ENCODE measurements around the gene BMP15. TPM values are rescaled to one million over a fixed set of nuclear protein-coding genes. Genes with fewer than 3 reads are reported as not detected.

The BMP15 gene
- total RNA-seq, 1 donor from 2014 or later = not detected

GRCh38 chrX:50893047-50893446, 17.5 kb upstream of the BMP15 start:
- H3K4me3 ChIP-seq (ENCODE audit: low read length in 3 of 3) = no peak overlapping the region

GRCh38 chrX:50893466-50893865, 17.1 kb upstream of the BMP15 start:
- H3K9ac ChIP-seq (ENCODE audit: low read depth in 1 of 3, low read length in 3 of 3) = no peak overlapping the region
- no peak overlapping the region for H3K27ac ChIP-seq (ENCODE audit: low read depth, low read length)
- no peaks in the 10 kb centered on the region for H3K4me1 ChIP-seq (ENCODE audit: control insufficient read depth in 3 of 3, insufficient read depth in 3 of 3, low read length in 3 of 3)
- no peak overlapping the region for H3K4me3 ChIP-seq (ENCODE audit: low read length in 3 of 3)
- no peaks in the 10 kb centered on the region for H3K36me3 ChIP-seq (ENCODE audit: control insufficient read depth in 3 of 3, insufficient read depth in 3 of 3, low read length in 3 of 3)
- H3K27me3 ChIP-seq (ENCODE audit: control insufficient read depth in 3 of 3, insufficient read depth in 3 of 3, low read length in 3 of 3) = no peaks in the 10 kb centered on the region
- no peaks in the 10 kb centered on the region for H3K9me3 ChIP-seq (ENCODE audit: control insufficient read depth in 3 of 3, low read length in 3 of 3)

More at GRCh38 chrX:50893047-50893446, 17.5 kb upstream of the BMP15 start:
- Histone ChIP-seq H3K4me1 (ENCODE audit: control insufficient read depth in 3 of 3, insufficient read depth in 3 of 3, low read length in 3 of 3) (no peaks in the 10 kb centered on the region), H3K9me3 (ENCODE audit: control insufficient read depth in 3 of 3, low read length in 3 of 3) (no peaks in the 10 kb centered on the region), H3K27me3 (ENCODE audit: control insufficient read depth in 3 of 3, insufficient read depth in 3 of 3, low read length in 3 of 3) (no peaks in the 10 kb centered on the region), H3K36me3 (ENCODE audit: control insufficient read depth in 3 of 3, insufficient read depth in 3 of 3, low read length in 3 of 3) (no peaks in the 10 kb centered on the region), H3K27ac (ENCODE audit: low read depth, low read length) (no peak overlapping the region), H3K9ac (ENCODE audit: low read depth in 1 of 3, low read length in 3 of 3) (no peak overlapping the region)

DNA sequence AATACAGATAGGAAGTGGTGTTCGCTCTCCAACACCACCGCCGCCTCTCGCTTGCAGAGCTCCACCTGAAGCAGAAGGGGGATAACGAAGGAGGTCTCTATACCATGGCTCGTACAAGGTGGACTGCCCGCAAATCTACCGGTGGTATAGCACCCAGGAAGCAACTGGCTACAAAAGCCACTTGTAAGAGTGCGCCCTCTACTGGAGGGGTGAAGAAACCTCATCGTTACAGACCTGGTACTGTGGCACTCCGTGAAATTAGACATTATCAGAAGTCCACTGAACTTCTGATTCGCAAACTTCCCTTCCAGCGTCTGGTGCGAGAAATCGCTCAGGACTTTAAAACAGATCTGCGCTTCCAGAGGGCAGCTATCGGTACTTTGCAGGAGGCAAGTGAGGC, 5.2 kb upstream of the BMP15 start:
- Histone ChIP-seq H3K4me1 (ENCODE audit: control insufficient read depth in 3 of 3, insufficient read depth in 3 of 3, low read length in 3 of 3) (no peaks in the 10 kb centered on the region), H3K36me3 (ENCODE audit: control insufficient read depth in 3 of 3, insufficient read depth in 3 of 3, low read length in 3 of 3) (no peaks in the 10 kb centered on the region), H3K27me3 (ENCODE audit: control insufficient read depth in 3 of 3, insufficient read depth in 3 of 3, low read length in 3 of 3) (no peaks in the 10 kb centered on the region)

GRCh38 chrX:50913520-50913919, 3.0 kb downstream of the BMP15 start:
- H3K36me3 ChIP-seq (ENCODE audit: control insufficient read depth in 3 of 3, insufficient read depth in 3 of 3, low read length in 3 of 3) = no peaks in the 10 kb centered on the region
- H3K9ac ChIP-seq (ENCODE audit: low read depth in 1 of 3, low read length in 3 of 3) = no peak overlapping the region
- no peaks in the 10 kb centered on the region for H3K4me1 ChIP-seq (ENCODE audit: control insufficient read depth in 3 of 3, insufficient read depth in 3 of 3, low read length in 3 of 3)
- no peak overlapping the region for H3K27ac ChIP-seq (ENCODE audit: low read depth, low read length)
- H3K27me3 ChIP-seq (ENCODE audit: control insufficient read depth in 3 of 3, insufficient read depth in 3 of 3, low read length in 3 of 3) = no peaks in the 10 kb centered on the region
- no peaks in the 10 kb centered on the region for H3K9me3 ChIP-seq (ENCODE audit: control insufficient read depth in 3 of 3, low read length in 3 of 3)
- no peak overlapping the region for H3K4me3 ChIP-seq (ENCODE audit: low read length in 3 of 3)

More for the DNA sequence above, 5.2 kb upstream of the BMP15 start:
- no peak overlapping the region for H3K27ac ChIP-seq (ENCODE audit: low read depth, low read length)
- no peak overlapping the region for H3K4me3 ChIP-seq (ENCODE audit: low read length in 3 of 3)
- no peaks in the 10 kb centered on the region for H3K9me3 ChIP-seq (ENCODE audit: control insufficient read depth in 3 of 3, low read length in 3 of 3)
- H3K9ac ChIP-seq (ENCODE audit: low read depth in 1 of 3, low read length in 3 of 3) = no peak overlapping the region

GRCh38 chrX:50920132-50920531, 9.6 kb downstream of the BMP15 start:
- H3K27ac ChIP-seq (ENCODE audit: low read depth, low read length) = no peak overlapping the region
- H3K9ac ChIP-seq (ENCODE audit: low read depth in 1 of 3, low read length in 3 of 3) = no peak overlapping the region
- no peaks in the 10 kb centered on the region for H3K9me3 ChIP-seq (ENCODE audit: control insufficient read depth in 3 of 3, low read length in 3 of 3)
- H3K36me3 ChIP-seq (ENCODE audit: control insufficient read depth in 3 of 3, insufficient read depth in 3 of 3, low read length in 3 of 3) = no peaks in the 10 kb centered on the region
- H3K4me3 ChIP-seq (ENCODE audit: low read length in 3 of 3) = no peak overlapping the region
- H3K27me3 ChIP-seq (ENCODE audit: control insufficient read depth in 3 of 3, insufficient read depth in 3 of 3, low read length in 3 of 3) = no peaks in the 10 kb centered on the region
- no peaks in the 10 kb centered on the region for H3K4me1 ChIP-seq (ENCODE audit: control insufficient read depth in 3 of 3, insufficient read depth in 3 of 3, low read length in 3 of 3)

DNA sequence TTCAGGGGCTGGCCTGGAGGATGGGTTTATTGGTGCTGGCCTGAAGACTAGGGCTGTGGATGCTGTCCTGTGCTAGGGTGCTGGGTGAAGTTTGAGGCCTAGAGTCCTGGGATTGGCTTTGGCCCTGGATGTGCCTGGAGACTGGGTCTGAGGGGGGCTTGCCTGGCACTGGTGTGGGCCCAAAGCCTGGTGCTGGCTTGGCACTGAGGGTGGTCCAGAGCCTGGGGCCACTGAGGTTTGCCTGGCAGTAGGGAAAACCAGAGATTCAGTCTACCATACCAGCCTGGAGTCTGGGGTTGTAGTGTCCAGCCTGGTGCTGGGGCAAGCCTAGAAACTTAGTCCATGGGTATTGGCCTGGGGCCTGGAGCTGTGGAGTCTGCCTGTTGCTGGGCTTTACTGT, 16.6 kb downstream of the BMP15 start:
- no peaks in the 10 kb centered on the region for H3K4me1 ChIP-seq (ENCODE audit: control insufficient read depth in 3 of 3, insufficient read depth in 3 of 3, low read length in 3 of 3)
- no peaks in the 10 kb centered on the region for H3K27me3 ChIP-seq (ENCODE audit: control insufficient read depth in 3 of 3, insufficient read depth in 3 of 3, low read length in 3 of 3)
- no peak overlapping the region for H3K4me3 ChIP-seq (ENCODE audit: low read length in 3 of 3)
- no peaks in the 10 kb centered on the region for H3K36me3 ChIP-seq (ENCODE audit: control insufficient read depth in 3 of 3, insufficient read depth in 3 of 3, low read length in 3 of 3)
- no peak overlapping the region for H3K27ac ChIP-seq (ENCODE audit: low read depth, low read length)
- H3K9me3 ChIP-seq (ENCODE audit: control insufficient read depth in 3 of 3, low read length in 3 of 3) = no peaks in the 10 kb centered on the region
- H3K9ac ChIP-seq (ENCODE audit: low read depth in 1 of 3, low read length in 3 of 3) = no peak overlapping the region

DNA sequence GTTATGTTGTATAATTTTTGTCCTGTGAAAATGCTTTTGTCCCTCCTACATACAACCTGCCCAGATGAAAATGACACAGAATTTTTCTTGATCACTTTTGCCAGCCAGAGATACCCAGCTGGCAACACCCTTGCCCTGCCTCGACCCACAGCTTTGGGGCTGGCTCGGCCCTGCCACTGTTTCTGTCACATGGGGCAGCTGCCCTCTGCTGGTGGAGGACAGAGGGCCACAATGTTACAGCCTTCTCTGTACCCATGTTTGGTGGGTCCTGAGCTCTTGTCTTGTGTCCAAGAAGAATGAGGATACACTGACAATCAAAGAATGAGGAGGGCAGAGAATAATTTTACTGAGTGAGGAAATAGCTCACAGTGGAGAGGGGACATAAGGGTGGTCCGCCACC, 31.1 kb downstream of the BMP15 start:
- H3K4me1 ChIP-seq (ENCODE audit: control insufficient read depth in 3 of 3, insufficient read depth in 3 of 3, low read length in 3 of 3) = no peaks in the 10 kb centered on the region
- no peaks in the 10 kb centered on the region for H3K9me3 ChIP-seq (ENCODE audit: control insufficient read depth in 3 of 3, low read length in 3 of 3)
- no peak overlapping the region for H3K9ac ChIP-seq (ENCODE audit: low read depth in 1 of 3, low read length in 3 of 3)
- no peak overlapping the region for H3K4me3 ChIP-seq (ENCODE audit: low read length in 3 of 3)
- H3K36me3 ChIP-seq (ENCODE audit: control insufficient read depth in 3 of 3, insufficient read depth in 3 of 3, low read length in 3 of 3) = no peaks in the 10 kb centered on the region
- H3K27ac ChIP-seq (ENCODE audit: low read depth, low read length) = no peak overlapping the region
- H3K27me3 ChIP-seq (ENCODE audit: control insufficient read depth in 3 of 3, insufficient read depth in 3 of 3, low read length in 3 of 3) = no peaks in the 10 kb centered on the region

DNA sequence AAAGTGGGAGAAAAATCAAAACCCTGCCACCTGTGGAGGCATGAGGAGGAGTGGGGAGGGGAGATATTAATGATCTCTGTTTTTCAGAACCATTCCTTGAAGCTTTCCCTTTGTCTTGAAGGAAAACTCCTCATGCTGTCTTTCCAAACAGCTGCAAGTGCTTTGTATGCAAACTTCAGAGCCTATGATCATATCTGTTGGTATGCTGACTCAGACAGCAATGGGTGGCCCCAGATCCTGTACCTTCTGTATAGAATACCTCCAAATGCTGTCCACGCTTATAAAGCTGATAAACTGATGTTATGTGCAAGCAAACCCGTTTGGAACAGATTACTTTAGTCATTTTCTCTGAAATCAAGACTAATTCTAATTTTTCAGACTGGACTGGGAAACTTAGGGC, 31.9 kb downstream of the BMP15 start:
- Histone ChIP-seq H3K36me3 (ENCODE audit: control insufficient read depth in 3 of 3, insufficient read depth in 3 of 3, low read length in 3 of 3) (no peaks in the 10 kb centered on the region), H3K4me3 (ENCODE audit: low read length in 3 of 3) (no peak overlapping the region), H3K4me1 (ENCODE audit: control insufficient read depth in 3 of 3, insufficient read depth in 3 of 3, low read length in 3 of 3) (no peaks in the 10 kb centered on the region), H3K9me3 (ENCODE audit: control insufficient read depth in 3 of 3, low read length in 3 of 3) (no peaks in the 10 kb centered on the region), H3K27me3 (ENCODE audit: control insufficient read depth in 3 of 3, insufficient read depth in 3 of 3, low read length in 3 of 3) (no peaks in the 10 kb centered on the region), H3K27ac (ENCODE audit: low read depth, low read length) (no peak overlapping the region), H3K9ac (ENCODE audit: low read depth in 1 of 3, low read length in 3 of 3) (no peak overlapping the region)

DNA sequence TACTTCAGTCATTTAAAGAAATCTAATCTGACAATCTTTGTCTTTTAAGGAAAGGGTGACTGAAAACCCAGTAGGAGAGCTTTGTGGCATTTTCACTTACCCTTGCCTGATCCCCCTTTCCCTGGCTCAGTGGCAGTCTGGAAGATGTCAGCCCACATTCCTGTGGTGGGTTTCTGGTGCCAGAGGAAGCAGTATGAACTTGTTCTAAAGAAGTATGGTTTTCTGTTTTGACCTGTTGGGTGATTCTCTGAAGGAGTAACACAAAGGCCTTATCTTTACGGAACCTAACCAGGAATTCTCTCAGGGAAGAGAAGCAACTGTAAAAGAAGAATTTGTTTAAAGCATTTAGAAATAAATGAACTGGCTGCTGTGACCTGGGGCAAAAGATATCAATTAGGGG, 41.9 kb downstream of the BMP15 start:
- H3K27me3 ChIP-seq (ENCODE audit: control insufficient read depth in 3 of 3, insufficient read depth in 3 of 3, low read length in 3 of 3) = no peaks in the 10 kb centered on the region
- H3K4me1 ChIP-seq (ENCODE audit: control insufficient read depth in 3 of 3, insufficient read depth in 3 of 3, low read length in 3 of 3) = no peaks in the 10 kb centered on the region
- no peaks in the 10 kb centered on the region for H3K36me3 ChIP-seq (ENCODE audit: control insufficient read depth in 3 of 3, insufficient read depth in 3 of 3, low read length in 3 of 3)
- no peak overlapping the region for H3K4me3 ChIP-seq (ENCODE audit: low read length in 3 of 3)
- no peak overlapping the region for H3K27ac ChIP-seq (ENCODE audit: low read depth, low read length)
- no peak overlapping the region for H3K9ac ChIP-seq (ENCODE audit: low read depth in 1 of 3, low read length in 3 of 3)
- no peaks in the 10 kb centered on the region for H3K9me3 ChIP-seq (ENCODE audit: control insufficient read depth in 3 of 3, low read length in 3 of 3)

DNA sequence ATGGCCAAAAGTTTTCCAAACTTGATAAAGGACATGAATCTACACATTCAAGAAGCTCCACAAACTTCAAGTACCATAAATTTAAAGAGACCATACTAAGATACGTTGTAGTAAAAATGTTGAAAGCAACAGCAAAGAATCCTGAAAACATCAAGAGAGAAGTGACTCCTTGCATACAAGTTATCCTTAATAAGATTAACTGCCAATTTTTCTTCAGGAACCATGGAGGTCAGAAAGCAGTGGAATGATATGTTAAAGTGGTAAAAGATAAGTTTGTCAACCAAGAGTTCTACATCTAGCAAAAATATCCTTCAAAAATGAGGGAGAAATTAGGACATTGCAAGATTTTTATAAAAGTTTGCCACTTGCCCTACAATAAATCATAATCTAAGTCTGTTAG, 43.3 kb downstream of the BMP15 start:
- Histone ChIP-seq H3K36me3 (ENCODE audit: control insufficient read depth in 3 of 3, insufficient read depth in 3 of 3, low read length in 3 of 3) (no peaks in the 10 kb centered on the region), H3K9ac (ENCODE audit: low read depth in 1 of 3, low read length in 3 of 3) (no peak overlapping the region), H3K4me1 (ENCODE audit: control insufficient read depth in 3 of 3, insufficient read depth in 3 of 3, low read length in 3 of 3) (no peaks in the 10 kb centered on the region), H3K9me3 (ENCODE audit: control insufficient read depth in 3 of 3, low read length in 3 of 3) (no peaks in the 10 kb centered on the region), H3K4me3 (ENCODE audit: low read length in 3 of 3) (no peak overlapping the region), H3K27me3 (ENCODE audit: control insufficient read depth in 3 of 3, insufficient read depth in 3 of 3, low read length in 3 of 3) (no peaks in the 10 kb centered on the region), H3K27ac (ENCODE audit: low read depth, low read length) (no peak overlapping the region)

GRCh38 chrX:50962156-50962555, 51.6 kb downstream of the BMP15 start:
- H3K9me3 ChIP-seq (ENCODE audit: control insufficient read depth in 3 of 3, low read length in 3 of 3) = no peaks in the 10 kb centered on the region
- H3K4me3 ChIP-seq (ENCODE audit: low read length in 3 of 3) = no peak overlapping the region
- no peak overlapping the region for H3K9ac ChIP-seq (ENCODE audit: low read depth in 1 of 3, low read length in 3 of 3)
- H3K27me3 ChIP-seq (ENCODE audit: control insufficient read depth in 3 of 3, insufficient read depth in 3 of 3, low read length in 3 of 3) = no peaks in the 10 kb centered on the region
- no peak overlapping the region for H3K27ac ChIP-seq (ENCODE audit: low read depth, low read length)
- no peaks in the 10 kb centered on the region for H3K4me1 ChIP-seq (ENCODE audit: control insufficient read depth in 3 of 3, insufficient read depth in 3 of 3, low read length in 3 of 3)
- H3K36me3 ChIP-seq (ENCODE audit: control insufficient read depth in 3 of 3, insufficient read depth in 3 of 3, low read length in 3 of 3) = no peaks in the 10 kb centered on the region
